HG02885 (cell line): ENCODE results near the gene CPLX1.
"Not testable (repeated sequence)": the region's sequence is repeated elsewhere in the genome, so short reads cannot be mapped to it uniquely, and the experiment has no call there.

Source experiments
- ATAC-seq: cut with Tn5 transposase; IDR thresholded peaks from one replicate; pipeline ENCODE4 v1.9.1; 2021; ENCODE audit warnings: mild to moderate bottlenecking; ENCODE audit not compliant: unreplicated experiment, poor library complexity

The CPLX1 gene

GRCh38 chr4:763922-764321 lies 62.0 kb downstream of the CPLX1 start:
- ATAC-seq: no peak

- ATAC-seq: no peak
Measured at GRCh38 chr4:763191-763810, 62.6 kb downstream of the CPLX1 start.

GRCh38 chr4:762211-763190 lies 63.4 kb downstream of the CPLX1 start:
- no peak for ATAC-seq

GRCh38 chr4:761739-762138 lies 64.2 kb downstream of the CPLX1 start:
- no peak for ATAC-seq

- no peak for ATAC-seq
Measured at GRCh38 chr4:761086-761485, 64.8 kb downstream of the CPLX1 start.

- no peak for ATAC-seq
Measured at GRCh38 chr4:760616-761015, 65.3 kb downstream of the CPLX1 start.

GRCh38 chr4:759810-760209 lies 66.1 kb downstream of the CPLX1 start:
- ATAC-seq: not testable (repeated sequence)

- no peak for ATAC-seq
Measured at GRCh38 chr4:757111-757510, 68.8 kb downstream of the CPLX1 start.

GRCh38 chr4:754221-755120 lies 71.5 kb downstream of the CPLX1 start:
- ATAC-seq: no peak

- not testable (repeated sequence) for ATAC-seq
Measured at GRCh38 chr4:753186-753585, 72.7 kb downstream of the CPLX1 start.

- ATAC-seq: no peak
Measured at GRCh38 chr4:752196-752861, 73.6 kb downstream of the CPLX1 start.

GRCh38 chr4:751676-752075 lies 74.3 kb downstream of the CPLX1 start:
- no peak for ATAC-seq

- no peak for ATAC-seq
Measured at GRCh38 chr4:749698-750666, 75.9 kb downstream of the CPLX1 start.

- no peak for ATAC-seq
Measured at GRCh38 chr4:748461-748860, 77.5 kb downstream of the CPLX1 start.

- ATAC-seq: no peak
Measured at GRCh38 chr4:747546-748170, 78.3 kb downstream of the CPLX1 start.

- no peak for ATAC-seq
Measured at GRCh38 chr4:744212-744841, 81.6 kb downstream of the CPLX1 start.

GRCh38 chr4:743463-744211 lies 82.3 kb downstream of the CPLX1 start:
- no peak for ATAC-seq
